Activated CD8-positive, alpha-beta memory T cell treated with anti-CD3 and anti-CD28 coated beads, Interleukin-2, amount 50 U/mL, for 24 hours (primary cell): ENCODE measurements around the gene PDE12.
A peak's percentile ranks its signal among the peaks of the same experiment; 100 is the strongest.

Source experiments
- DNase-seq: peaks from one replicate; pipeline ENCODE4 v3.0.0-alpha.2; 2020; ENCODE audit errors: extremely low read depth

PDE12 gene

GRCh38 chr3:57555738-57556458 is at the start of gene PDE12:
Gene PDE12 (plus strand): TSS chr3:57556274. CDS start chr3:57556380, 106 bp downstream.
- DNase-seq = peak; percentile 54

GRCh38 chr3:57512166-57512565 is 43.9 kb upstream of the PDE12 start:
- no peak for DNase-seq

GRCh38 chr3:57518276-57518915 is 37.7 kb upstream of the PDE12 start:
- no peak for DNase-seq

GRCh38 chr3:57530071-57530608 is 25.9 kb upstream of the PDE12 start:
- no peak for DNase-seq

GRCh38 chr3:57538465-57538864 is 17.6 kb upstream of the PDE12 start:
- no peak for DNase-seq

- DNase-seq = no peak
These were observed 11.6 kb upstream of the PDE12 start, which contains the start of gene DNAH12 for GRCh38 chr3:57544181-57545125. Gene DNAH12 (minus strand): TSS chr3:57544344. CDS start chr3:57542870, 1,474 bp downstream.

GRCh38 chr3:57545636-57546268 is 10.3 kb upstream of the PDE12 start:
- no peak for DNase-seq

GRCh38 chr3:57546616-57547015 is 9.5 kb upstream of the PDE12 start:
- no peak for DNase-seq

- DNase-seq = no peak
These were observed 768 bp upstream of the PDE12 start for GRCh38 chr3:57555306-57555705.

- DNase-seq = no peak
These were observed 498 bp downstream of the PDE12 start for GRCh38 chr3:57556459-57557084.

GRCh38 chr3:57557085-57557537 is 1.0 kb downstream of the PDE12 start:
- no peak for DNase-seq

- DNase-seq = no peak
These were observed 3.5 kb downstream of the PDE12 start for GRCh38 chr3:57559526-57559925.

GRCh38 chr3:57569859-57570450 is 13.9 kb downstream of the PDE12 start:
- no peak for DNase-seq

- DNase-seq = no peak
These were observed 14.8 kb downstream of the PDE12 start for GRCh38 chr3:57570878-57571277.

- no peak for DNase-seq
These were observed 16.0 kb downstream of the PDE12 start for GRCh38 chr3:57572096-57572495.

- DNase-seq = no peak
These were observed 20.0 kb downstream of the PDE12 start for GRCh38 chr3:57575966-57576626.

GRCh38 chr3:57577801-57578200 is 21.7 kb downstream of the PDE12 start:
- no peak for DNase-seq

GRCh38 chr3:57582474-57583168 is 26.5 kb downstream of the PDE12 start:
- no peak for DNase-seq

GRCh38 chr3:57583544-57583943 is 27.5 kb downstream of the PDE12 start:
- no peak for DNase-seq
